H9 (cell line): Measurements from ENCODE around the gene SIL1. TPM values are rescaled to one million over a fixed set of nuclear protein-coding genes. Genes with fewer than 3 reads are reported as not detected.

Experiments
- DNase-seq: peaks from one replicate; pipeline ENCODE4 v3.0.0-alpha.2; 2017
- H2AFZ ChIP-seq: one replicate; pipeline ENCODE4 v1.6.1; 2013; ENCODE audit warnings: mild to moderate bottlenecking, low read length, control low read depth, moderate library complexity
- H2AK5ac ChIP-seq: 2 replicates; pipeline ENCODE4 v1.6.1; 2013; ENCODE audit warnings: low read length, control low read depth, mixed read lengths; ENCODE audit not compliant: insufficient read length
- H2BK120ac ChIP-seq: one replicate; pipeline ENCODE4 v1.6.1; 2013; ENCODE audit warnings: low read depth, mild to moderate bottlenecking, low read length, control low read depth, inconsistent platforms; ENCODE audit not compliant: poor library complexity, severe bottlenecking
- H2BK12ac ChIP-seq: 2 replicates; pipeline ENCODE4 v1.6.1; 2013; ENCODE audit warnings: low read length, control low read depth, mixed read lengths, low read depth; ENCODE audit not compliant: insufficient read length
- H2BK15ac ChIP-seq: 2 replicates; pipeline ENCODE4 v1.6.1; 2013; ENCODE audit warnings: low read depth, low read length, control low read depth
- H2BK20ac ChIP-seq: one replicate; pipeline ENCODE4 v1.6.1; 2013; ENCODE audit warnings: low read depth, mild to moderate bottlenecking, low read length, control low read depth, inconsistent platforms; ENCODE audit not compliant: poor library complexity, severe bottlenecking
- H2BK5ac ChIP-seq: 2 replicates; pipeline ENCODE4 v1.6.1; 2013; ENCODE audit warnings: low read length, control low read depth, mixed read lengths; ENCODE audit not compliant: insufficient read length
- H3K14ac ChIP-seq: 2 replicates; pipeline ENCODE4 v1.6.1; 2013; ENCODE audit warnings: low read length, control low read depth; ENCODE audit not compliant: insufficient read depth
- H3K18ac ChIP-seq: 2 replicates; pipeline ENCODE4 v1.6.1; 2013; ENCODE audit warnings: low read depth, mild to moderate bottlenecking, mixed read lengths, low read length, control low read depth; ENCODE audit not compliant: insufficient read length
- H3K23ac ChIP-seq: 2 replicates; pipeline ENCODE4 v1.6.1; 2013; ENCODE audit warnings: low read length, control low read depth, mixed read lengths, low read depth; ENCODE audit not compliant: insufficient read length
- H3K23me2 ChIP-seq: 2 replicates; pipeline ENCODE4 v1.6.1; 2013; ENCODE audit warnings: low read depth, mild to moderate bottlenecking, mixed read lengths, low read length, control low read depth; ENCODE audit not compliant: insufficient read length, poor library complexity, severe bottlenecking
- H3K27ac ChIP-seq: 2 replicates; pipeline ENCODE4 v1.5.1; 2013; ENCODE audit warnings: low read length, control low read depth, mixed read lengths, low read depth; ENCODE audit not compliant: insufficient read length
- H3K27me3 ChIP-seq: 2 replicates; pipeline ENCODE4 v1.6.1; 2013; ENCODE audit warnings: low read length, control low read depth, inconsistent platforms; ENCODE audit not compliant: insufficient read depth
- H3K4ac ChIP-seq: 2 replicates; pipeline ENCODE4 v1.6.1; 2013; ENCODE audit warnings: low read depth, mild to moderate bottlenecking, control low read depth, inconsistent platforms, low read length, moderate library complexity
- H3K4me1 ChIP-seq: 2 replicates; pipeline ENCODE4 v1.6.1; 2013; ENCODE audit warnings: low read length, control low read depth, inconsistent platforms; ENCODE audit not compliant: insufficient read depth
- H3K4me2 ChIP-seq: 2 replicates; pipeline ENCODE4 v1.6.1; 2013; ENCODE audit warnings: low read length, control low read depth, mixed read lengths; ENCODE audit not compliant: insufficient read length, insufficient read depth
- H3K56ac ChIP-seq: 2 replicates; pipeline ENCODE4 v1.6.1; 2013; ENCODE audit warnings: low read depth, mild to moderate bottlenecking, mixed read lengths, low read length, control low read depth; ENCODE audit not compliant: insufficient read length
- H3K79me1 ChIP-seq: 2 replicates; pipeline ENCODE4 v1.6.1; 2013; ENCODE audit warnings: low read depth, mild to moderate bottlenecking, moderate library complexity, low read length, control low read depth, inconsistent platforms; ENCODE audit not compliant: insufficient read depth, poor library complexity, severe bottlenecking
- H3K79me2 ChIP-seq: 2 replicates; pipeline ENCODE4 v1.6.1; 2013; ENCODE audit warnings: low read length, control low read depth, inconsistent platforms; ENCODE audit not compliant: insufficient read depth
- H3K9ac ChIP-seq: 2 replicates; pipeline ENCODE4 v1.6.1; 2013; ENCODE audit warnings: low read length, control low read depth, mixed read lengths; ENCODE audit not compliant: insufficient read length; ENCODE audit errors: extremely low read depth
- H3K9me3 ChIP-seq: one replicate; pipeline ENCODE4 v1.6.1; 2013; ENCODE audit warnings: low read depth, low read length, inconsistent platforms; ENCODE audit not compliant: control insufficient read depth
- H3T11ph ChIP-seq: one replicate; pipeline ENCODE4 v1.6.1; 2013; ENCODE audit warnings: mild to moderate bottlenecking, low read length, control low read depth, inconsistent platforms
- H4K20me1 ChIP-seq: one replicate; pipeline ENCODE4 v1.6.1; 2013; ENCODE audit not compliant: control insufficient read depth, insufficient read length, insufficient read depth
- H4K5ac ChIP-seq: 2 replicates; pipeline ENCODE4 v1.6.1; 2013; ENCODE audit warnings: low read depth, mild to moderate bottlenecking, mixed read lengths, low read length, control low read depth; ENCODE audit not compliant: insufficient read length
- H4K8ac ChIP-seq: replicated peaks from 2 replicates; pipeline ENCODE4 v1.6.1; 2013; ENCODE audit warnings: low read length, control low read depth, mixed read lengths, low read depth; ENCODE audit not compliant: insufficient read length
- H4K91ac ChIP-seq: 2 replicates; pipeline ENCODE4 v1.6.1; 2013; ENCODE audit warnings: low read depth, mild to moderate bottlenecking, moderate library complexity, mixed read lengths, low read length, control low read depth; ENCODE audit not compliant: insufficient read length
- H3K27ac Mint-ChIP-seq, 3 experiments: 2 replicates in 2 of 3; 3 replicates in 1 of 3; pipeline ENCODE4 v1.8.0; 2020 to 2021; ENCODE audit warnings: mixed read lengths in 3 of 3, mild to moderate bottlenecking in 1 of 3, moderate library complexity in 1 of 3
- H3K27me3 Mint-ChIP-seq: 2 replicates; pipeline ENCODE4 v1.8.0; 2021; ENCODE audit warnings: low read depth, mild to moderate bottlenecking, moderate library complexity, mixed read lengths
- H3K36me3 Mint-ChIP-seq, 3 experiments: 2 replicates in 2 of 3; 3 replicates in 1 of 3; pipeline ENCODE4 v1.8.0; 2020 to 2021; ENCODE audit warnings: low read depth in 3 of 3, mixed read lengths in 3 of 3; ENCODE audit not compliant: insufficient read depth in 1 of 3
- H3K4me1 Mint-ChIP-seq, 2 experiments: 2 replicates each; pipeline ENCODE4 v1.8.0; 2020; ENCODE audit warnings: mixed read lengths in 2 of 2
- H3K4me3 Mint-ChIP-seq, 2 experiments: 2 replicates in 1 of 2; 3 replicates in 1 of 2; pipeline ENCODE4 v1.8.0; 2020 to 2021; ENCODE audit warnings: mild to moderate bottlenecking in 2 of 2, mixed read lengths in 2 of 2, moderate library complexity in 1 of 2
- H3K9me3 Mint-ChIP-seq, 2 experiments: 2 replicates in 1 of 2; 3 replicates in 1 of 2; pipeline ENCODE4 v1.8.0; 2020; ENCODE audit warnings: mild to moderate bottlenecking in 2 of 2, mixed read lengths in 2 of 2, moderate library complexity in 1 of 2
- WGBS: extraction: QIAGEN DNeasy Blood & Tissue Kit; methylation state at CpG from one replicate; pipeline ENCODE4 v1.1.7; 2013; ENCODE audit warnings: missing lambda C conversion rate, low lambda C conversion rate, mixed read lengths; ENCODE audit not compliant: insufficient read length; ENCODE audit errors: extremely low coverage; 5-methylcytosine and 5-hydroxymethylcytosine counted together
- total RNA-seq: library from RNA; stranded (reverse); gene quantifications from 2 replicates; pipeline ENCODE4 v1.2.1, GENCODE V29; 2021
- TF ChIP-seq, protein P1 (sequence below): fragments of 200-600 bp; sonication (generic); conservative IDR thresholded peaks from 3 replicates; pipeline ENCODE4 v1.8.0; 2021; ENCODE audit warnings: antibody characterized with exemption, mild to moderate bottlenecking

The SIL1 gene
- total RNA-seq, 1 experiment from 2014 or later, result 10.6 TPM

GRCh38 chr5:139137697-139138096 is 60.5 kb downstream of the SIL1 start:
- TF ChIP-seq, protein P1, sequence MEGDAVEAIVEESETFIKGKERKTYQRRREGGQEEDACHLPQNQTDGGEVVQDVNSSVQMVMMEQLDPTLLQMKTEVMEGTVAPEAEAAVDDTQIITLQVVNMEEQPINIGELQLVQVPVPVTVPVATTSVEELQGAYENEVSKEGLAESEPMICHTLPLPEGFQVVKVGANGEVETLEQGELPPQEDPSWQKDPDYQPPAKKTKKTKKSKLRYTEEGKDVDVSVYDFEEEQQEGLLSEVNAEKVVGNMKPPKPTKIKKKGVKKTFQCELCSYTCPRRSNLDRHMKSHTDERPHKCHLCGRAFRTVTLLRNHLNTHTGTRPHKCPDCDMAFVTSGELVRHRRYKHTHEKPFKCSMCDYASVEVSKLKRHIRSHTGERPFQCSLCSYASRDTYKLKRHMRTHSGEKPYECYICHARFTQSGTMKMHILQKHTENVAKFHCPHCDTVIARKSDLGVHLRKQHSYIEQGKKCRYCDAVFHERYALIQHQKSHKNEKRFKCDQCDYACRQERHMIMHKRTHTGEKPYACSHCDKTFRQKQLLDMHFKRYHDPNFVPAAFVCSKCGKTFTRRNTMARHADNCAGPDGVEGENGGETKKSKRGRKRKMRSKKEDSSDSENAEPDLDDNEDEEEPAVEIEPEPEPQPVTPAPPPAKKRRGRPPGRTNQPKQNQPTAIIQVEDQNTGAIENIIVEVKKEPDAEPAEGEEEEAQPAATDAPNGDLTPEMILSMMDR, result peak; percentile 52
- Histone ChIP-seq H3K23ac (no peak overlapping the region), H2AFZ (no peak overlapping the region), H3K4ac (no peak overlapping the region), H2BK120ac (no peak overlapping the region), H4K5ac (no peak overlapping the region), H3K56ac (no peak overlapping the region), H3T11ph (no peak overlapping the region), H3K79me2 (no peaks in the 10 kb centered on the region), H4K20me1 (no peaks in the 10 kb centered on the region), H2BK15ac (no peak overlapping the region), H4K91ac (no peak overlapping the region), H3K9ac (no peak overlapping the region), H2BK20ac (no peak overlapping the region), H3K9me3 (no peaks in the 10 kb centered on the region), H3K4me2 (no peak overlapping the region), H3K23me2 (no peaks in the 10 kb centered on the region), H3K14ac (no peak overlapping the region), H3K18ac (no peak overlapping the region), H3K79me1 (no peaks in the 10 kb centered on the region), H2BK5ac (no peak overlapping the region), H3K4me1 (no peaks in the 10 kb centered on the region), H4K8ac (no peak overlapping the region), H3K27ac (no peak overlapping the region), H2AK5ac (no peak overlapping the region), H2BK12ac (no peak overlapping the region), H3K27me3 (no peaks in the 10 kb centered on the region)
- no CpG with 5 or more reads among the region's 4 CpGs for WGBS
- Mint-ChIP-seq H3K4me3 (no peak overlapping the region), H3K27ac (no peak overlapping the region), H3K4me1 (peaks cover 10 to 11% of the 10 kb centered on the region in 2 experiments), H3K36me3 (no peaks in the 10 kb centered on the region), H3K27me3 (no peaks in the 10 kb centered on the region), H3K9me3 (no peaks in the 10 kb centered on the region)
- no peak for DNase-seq
